Fibroblast of skin of abdomen (primary cell): ENCODE data around the gene SLC7A6OS. TPM values are rescaled to one million over a fixed set of nuclear protein-coding genes. Genes with fewer than 3 reads are reported as not detected.

Experiments
- DNase-seq: peaks from one replicate; pipeline ENCODE4 v3.0.0-alpha.2; 2013
- polyA plus RNA-seq, 2 experiments: library from polyadenylated mRNA; unstranded; fragments of 120-200 nt; gene quantifications; one replicate each; pipeline ENCODE4 v1.2.1, GENCODE V29; 2013; ENCODE audit not compliant: insufficient read length in 2 of 2

SLC7A6OS gene
- polyA plus RNA-seq (2013, experiment 1 of 2; ENCODE audit: insufficient read length): 13.2 TPM
- 13.6 TPM for polyA plus RNA-seq (2013, experiment 2 of 2; ENCODE audit: insufficient read length)

- DNase-seq: peak; percentile 85
Observed at GRCh38 chr16:68310774-68311511, at the start of gene SLC7A6OS, which contains the start of gene PRMT7. TSS of gene SLC7A6OS (minus strand) at chr16:68310946. CDS start at chr16:68310926, 20 bp downstream. TSS of gene PRMT7 (plus strand) at chr16:68311019. CDS start at chr16:68315980, 4,961 bp downstream.

GRCh38 chr16:68359398-68360191 is 48.8 kb upstream of the SLC7A6OS start:
- no peak for DNase-seq

DNA sequence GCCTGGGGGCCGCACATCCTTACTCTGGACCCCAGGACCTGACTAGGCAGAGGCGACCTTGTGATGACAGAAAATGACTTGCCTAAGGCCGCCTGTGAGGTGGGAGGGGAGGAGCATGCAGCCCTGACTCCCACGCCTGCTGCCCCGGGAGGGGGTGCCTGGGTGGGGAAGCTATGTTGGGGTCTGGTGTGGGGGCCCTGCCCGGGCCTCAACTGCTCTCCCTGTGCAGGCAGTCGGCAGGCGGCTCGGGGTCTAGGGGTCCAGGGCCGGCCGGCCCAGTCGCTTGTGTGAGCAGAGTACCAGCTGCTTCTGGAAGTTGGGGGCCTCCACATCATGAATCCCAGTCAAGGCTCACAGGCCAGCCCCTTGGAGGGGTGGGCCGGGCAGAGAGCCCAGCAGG is 48.2 kb upstream of the SLC7A6OS start:
- DNase-seq: no peak

DNA sequence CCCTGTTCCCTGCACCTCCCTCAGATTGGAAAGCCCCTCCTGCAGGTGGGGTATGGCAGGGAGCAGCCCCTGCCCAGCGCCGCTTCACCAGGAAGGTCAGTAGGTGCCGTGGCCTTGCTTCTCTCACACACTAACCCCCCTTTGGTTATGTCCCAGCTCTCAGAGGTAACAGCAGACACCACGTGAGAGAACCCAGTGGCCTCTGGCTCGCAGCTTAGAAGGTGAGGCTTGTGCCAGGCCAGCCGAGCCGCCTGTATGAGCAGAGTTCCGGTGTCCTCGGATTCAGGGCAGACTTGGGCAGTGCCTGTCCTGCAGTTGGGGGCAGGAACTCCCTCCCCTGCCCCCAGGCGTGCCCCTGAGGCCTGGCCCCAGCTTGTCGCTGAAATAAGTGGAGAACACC is 47.2 kb upstream of the SLC7A6OS start:
- no peak for DNase-seq

GRCh38 chr16:68357521-68357922 is 46.8 kb upstream of the SLC7A6OS start:
- no peak for DNase-seq

DNA sequence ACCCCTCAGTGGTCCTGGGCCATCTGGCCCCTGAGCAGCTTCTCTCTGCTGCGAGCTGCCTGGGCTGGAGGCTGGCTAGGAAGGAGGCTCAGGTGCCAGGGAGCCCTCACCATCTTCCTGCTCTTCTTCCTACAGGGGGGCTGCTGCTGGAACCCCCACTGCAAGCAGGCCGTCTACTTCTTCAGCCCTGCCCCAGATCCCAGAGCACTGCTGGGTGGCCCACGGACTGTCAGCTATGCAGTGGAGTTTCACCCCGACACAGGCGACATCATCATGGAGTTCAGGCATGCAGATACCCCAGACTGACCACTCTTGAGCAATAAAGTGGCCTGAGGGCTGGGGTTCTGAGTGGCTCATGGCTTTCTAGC is 46.2 kb upstream of the SLC7A6OS start:
- no peak for DNase-seq

DNA sequence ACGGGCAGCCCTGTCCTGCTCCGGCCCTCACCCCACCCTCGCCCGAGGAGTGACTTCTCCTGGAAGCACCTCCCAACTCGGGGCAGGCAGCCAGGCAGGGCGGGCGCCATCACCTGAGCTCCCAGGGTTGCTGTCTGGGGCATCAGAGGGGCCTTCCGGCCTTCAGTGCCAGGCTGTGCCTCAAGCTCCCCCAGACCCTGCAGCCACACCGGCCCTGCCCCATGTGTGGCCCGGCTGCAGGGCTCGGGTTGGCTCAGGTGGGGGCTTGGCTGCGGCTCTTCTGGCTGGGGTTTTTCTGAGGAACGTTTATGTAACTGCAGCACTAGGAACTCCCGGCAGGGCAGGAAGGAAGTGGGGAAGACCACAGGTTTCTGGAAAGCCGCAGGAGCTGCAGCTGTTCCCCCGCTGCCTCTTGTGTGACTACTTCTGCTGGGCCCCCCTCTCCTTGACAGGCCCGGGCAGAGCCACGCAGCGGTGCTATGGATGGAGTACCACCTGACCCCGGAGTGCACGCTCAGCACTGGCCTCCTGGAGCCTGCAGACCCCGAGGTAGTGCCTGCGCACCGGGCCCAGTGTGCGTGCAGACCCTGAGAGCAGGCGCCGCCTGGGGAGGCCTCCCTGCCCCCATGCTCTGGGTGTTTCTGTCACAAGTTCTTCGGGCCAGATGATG is 45.6 kb upstream of the SLC7A6OS start:
- DNase-seq: no peak

- DNase-seq: no peak
Observed at GRCh38 chr16:68355447-68356248, 44.9 kb upstream of the SLC7A6OS start.

DNA sequence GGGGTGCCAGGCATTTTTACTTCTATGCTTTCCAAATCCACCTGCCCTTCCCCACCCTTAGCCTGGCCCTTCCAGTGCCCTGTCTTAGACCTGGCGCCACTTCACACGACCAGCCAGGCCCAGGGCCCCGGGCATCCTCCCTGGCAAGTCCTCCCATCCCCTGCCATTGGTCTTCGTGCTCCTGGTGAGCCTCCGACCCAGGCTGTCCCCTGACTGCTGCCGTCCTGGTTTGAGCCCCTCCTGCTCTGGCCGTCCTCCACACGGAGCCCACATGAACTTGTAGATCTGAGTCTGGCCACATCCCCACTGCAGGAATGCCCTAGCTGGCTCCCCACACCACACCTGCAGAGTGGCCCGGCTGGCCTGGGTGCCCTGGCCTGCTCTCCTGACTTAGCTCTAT is 44.1 kb upstream of the SLC7A6OS start:
- no peak for DNase-seq

DNA sequence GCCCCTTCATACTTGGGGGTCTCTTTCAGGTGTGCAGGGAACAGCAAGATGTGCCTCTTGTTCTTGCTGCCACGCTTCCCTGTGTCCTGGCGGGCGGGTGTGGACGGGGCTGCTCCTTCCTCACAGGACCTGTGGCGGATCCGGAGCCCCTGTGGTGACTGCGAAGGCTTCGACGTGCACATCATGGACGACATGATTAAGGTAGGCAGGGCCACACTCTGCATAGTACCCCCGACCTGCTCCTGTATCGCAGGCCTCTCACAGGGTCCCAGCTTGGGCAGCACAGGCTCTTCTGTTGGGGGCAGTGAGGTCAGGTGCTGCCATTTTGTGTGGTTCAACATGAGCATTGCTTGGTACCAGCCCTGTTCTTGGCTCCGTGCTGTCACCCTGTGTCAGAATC is 42.6 kb upstream of the SLC7A6OS start:
- no peak for DNase-seq

- no peak for DNase-seq
Observed at GRCh38 chr16:68351991-68352431, 41.3 kb upstream of the SLC7A6OS start.

GRCh38 chr16:68351463-68351862 is 40.7 kb upstream of the SLC7A6OS start:
- no peak for DNase-seq

DNA sequence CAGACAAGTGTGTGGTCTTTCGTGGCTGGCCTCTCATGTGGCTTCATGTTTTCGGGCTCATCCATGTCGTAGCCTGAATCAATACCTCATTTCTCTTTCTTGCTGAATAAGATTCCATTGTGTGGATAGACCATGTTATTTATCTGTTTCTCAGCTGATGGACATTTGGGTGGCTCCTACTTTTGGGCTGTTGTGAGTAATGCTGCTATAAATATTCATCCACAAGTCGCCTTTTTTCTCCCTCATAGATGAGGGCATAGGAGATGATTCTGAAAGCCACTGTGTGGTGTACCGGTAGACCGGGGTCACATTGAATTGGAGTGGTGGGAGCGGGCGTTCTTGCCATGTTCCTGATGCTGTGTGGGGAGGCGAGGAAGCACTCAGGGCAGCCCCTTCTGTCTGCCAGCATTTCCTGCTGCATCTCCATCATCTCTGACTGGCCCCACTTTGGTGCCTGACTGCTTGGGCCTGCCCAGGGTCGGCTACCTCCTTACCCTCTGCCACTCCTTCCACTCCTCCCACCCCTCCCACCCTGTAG is 40.1 kb upstream of the SLC7A6OS start:
- DNase-seq: no peak

DNA sequence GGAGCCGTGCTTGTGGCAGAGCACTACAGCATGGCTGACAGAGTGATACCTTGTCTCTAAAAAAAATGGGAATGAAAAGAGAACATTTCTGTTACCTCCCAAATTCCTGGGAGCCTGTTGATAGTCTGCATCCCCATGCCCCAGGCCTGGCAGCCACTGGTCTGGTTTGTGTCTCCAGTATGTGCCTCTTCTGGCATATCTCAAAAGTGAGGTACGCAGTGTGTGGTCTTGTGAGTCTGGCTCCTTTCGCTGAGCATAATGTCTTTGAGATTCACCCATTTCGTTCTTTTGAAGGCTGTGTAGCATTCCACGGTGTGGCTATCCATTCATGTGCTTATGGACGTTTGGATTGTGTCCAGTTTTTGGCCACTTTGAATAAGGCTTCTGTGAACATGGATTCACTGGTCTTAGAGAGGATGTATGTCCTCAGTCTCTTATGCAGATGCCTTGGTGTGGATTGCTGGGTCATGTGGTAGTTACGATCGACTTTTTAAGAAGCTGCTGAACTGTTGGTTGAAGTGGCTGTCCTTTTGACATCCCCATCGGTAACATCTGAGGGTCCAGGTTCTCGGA is 39.2 kb upstream of the SLC7A6OS start:
- no peak for DNase-seq

DNA sequence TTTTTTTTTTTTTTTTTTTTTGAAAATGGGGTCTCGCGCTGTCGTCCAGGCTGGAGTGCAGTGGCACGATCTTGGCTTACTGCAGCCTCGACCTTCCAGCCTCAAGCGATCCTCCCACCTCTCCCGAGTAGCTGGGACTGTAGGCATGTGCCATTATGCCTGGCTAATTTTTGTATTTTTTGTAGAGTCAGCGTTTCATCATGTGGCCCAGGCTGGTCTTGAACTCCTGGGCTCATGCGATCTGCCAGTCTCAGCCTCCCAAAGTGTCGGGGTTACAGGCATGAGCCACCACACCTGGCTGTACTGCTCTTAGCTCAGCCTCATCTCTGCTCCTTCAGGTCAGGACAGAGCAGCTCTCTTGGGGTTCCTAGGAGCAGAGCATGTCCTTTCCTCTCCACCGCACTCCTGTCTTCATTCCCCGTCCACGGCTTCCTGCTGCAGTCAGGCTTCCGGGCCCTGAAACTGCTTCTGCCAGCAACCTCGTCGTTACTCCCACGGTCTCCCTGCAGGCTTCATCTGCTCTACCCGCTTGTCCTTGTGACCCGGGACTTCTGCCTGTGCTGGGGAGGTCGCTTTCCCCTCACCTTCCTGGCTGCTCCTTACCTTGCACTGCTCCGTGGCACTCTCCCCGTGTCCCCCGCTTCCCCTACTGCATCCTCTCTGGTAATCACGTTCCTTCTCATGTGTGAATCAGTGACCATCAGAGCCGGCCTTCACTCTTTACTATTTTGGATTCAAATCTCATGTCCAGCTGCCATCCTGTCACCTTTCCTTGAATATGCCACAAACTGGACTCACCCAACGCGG is 38.1 kb upstream of the SLC7A6OS start:
- DNase-seq: no peak

GRCh38 chr16:68347605-68348004 is 36.9 kb upstream of the SLC7A6OS start:
- DNase-seq: no peak

- no peak for DNase-seq
Observed at GRCh38 chr16:68346892-68347480, 36.2 kb upstream of the SLC7A6OS start.

DNA sequence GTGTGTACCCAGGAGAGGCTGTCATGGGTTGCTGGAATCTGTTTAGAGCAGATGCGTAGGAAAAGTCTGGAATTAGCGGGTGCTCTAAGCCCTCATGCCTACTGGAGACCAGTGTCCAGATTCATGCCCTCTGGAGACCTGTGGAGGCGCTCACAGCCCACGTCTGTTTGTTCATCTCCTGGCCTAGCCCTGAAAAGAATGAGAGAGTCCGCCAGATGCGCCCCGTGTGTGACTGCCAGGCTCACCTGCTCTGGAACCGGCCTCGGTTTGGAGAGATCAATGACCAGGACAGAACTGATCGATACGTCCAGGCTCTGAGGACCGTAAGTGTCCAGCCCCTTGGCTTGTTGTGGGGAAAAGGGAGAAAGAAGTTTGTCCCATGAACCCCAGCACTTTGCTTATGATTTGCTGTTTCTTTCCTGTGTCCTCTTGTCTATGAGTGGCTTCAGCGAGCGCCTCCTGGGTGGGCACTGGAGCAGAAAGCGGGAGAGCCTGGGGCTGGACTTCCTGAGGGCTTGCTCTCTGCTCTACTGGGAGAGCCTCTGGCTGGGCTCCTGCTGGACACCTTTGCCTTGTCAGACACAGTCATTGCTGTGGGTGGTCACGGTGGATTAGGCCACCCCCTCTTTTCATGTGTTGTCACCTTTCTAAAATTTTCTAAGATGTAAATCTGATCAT is 35.4 kb upstream of the SLC7A6OS start:
- DNase-seq: no peak

DNA sequence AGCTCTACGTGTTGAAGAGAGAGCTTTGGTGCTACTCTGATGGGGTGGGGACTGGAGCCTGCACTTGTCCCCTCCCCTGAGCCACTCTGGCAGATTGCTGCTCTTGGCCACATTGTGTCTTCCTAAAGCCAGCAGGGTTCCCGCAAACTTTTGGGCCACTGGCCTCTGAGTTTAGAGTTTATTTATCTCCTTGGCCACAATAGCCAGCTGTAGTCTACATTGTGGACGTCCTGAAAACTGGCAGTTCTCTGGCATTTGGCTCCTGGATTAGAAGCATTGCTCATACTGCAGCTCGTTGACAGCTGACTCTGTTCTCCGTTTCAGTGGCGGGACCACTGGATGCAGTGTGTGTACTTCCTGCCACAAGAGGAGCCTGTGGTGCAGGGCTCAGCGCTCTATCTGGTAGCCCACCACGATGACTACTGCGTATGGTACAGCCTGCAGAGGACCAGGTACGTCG is 34.6 kb upstream of the SLC7A6OS start:
- DNase-seq: no peak

GRCh38 chr16:68344252-68344651 is 33.5 kb upstream of the SLC7A6OS start:
- no peak for DNase-seq
